ENCODE data around the gene HSPB9.

The HSPB9 gene

GRCh38 chr17:42125565-42125964 is 3.0 kb downstream of the HSPB9 start:
- TF ChIP-seq, protein P1, sequence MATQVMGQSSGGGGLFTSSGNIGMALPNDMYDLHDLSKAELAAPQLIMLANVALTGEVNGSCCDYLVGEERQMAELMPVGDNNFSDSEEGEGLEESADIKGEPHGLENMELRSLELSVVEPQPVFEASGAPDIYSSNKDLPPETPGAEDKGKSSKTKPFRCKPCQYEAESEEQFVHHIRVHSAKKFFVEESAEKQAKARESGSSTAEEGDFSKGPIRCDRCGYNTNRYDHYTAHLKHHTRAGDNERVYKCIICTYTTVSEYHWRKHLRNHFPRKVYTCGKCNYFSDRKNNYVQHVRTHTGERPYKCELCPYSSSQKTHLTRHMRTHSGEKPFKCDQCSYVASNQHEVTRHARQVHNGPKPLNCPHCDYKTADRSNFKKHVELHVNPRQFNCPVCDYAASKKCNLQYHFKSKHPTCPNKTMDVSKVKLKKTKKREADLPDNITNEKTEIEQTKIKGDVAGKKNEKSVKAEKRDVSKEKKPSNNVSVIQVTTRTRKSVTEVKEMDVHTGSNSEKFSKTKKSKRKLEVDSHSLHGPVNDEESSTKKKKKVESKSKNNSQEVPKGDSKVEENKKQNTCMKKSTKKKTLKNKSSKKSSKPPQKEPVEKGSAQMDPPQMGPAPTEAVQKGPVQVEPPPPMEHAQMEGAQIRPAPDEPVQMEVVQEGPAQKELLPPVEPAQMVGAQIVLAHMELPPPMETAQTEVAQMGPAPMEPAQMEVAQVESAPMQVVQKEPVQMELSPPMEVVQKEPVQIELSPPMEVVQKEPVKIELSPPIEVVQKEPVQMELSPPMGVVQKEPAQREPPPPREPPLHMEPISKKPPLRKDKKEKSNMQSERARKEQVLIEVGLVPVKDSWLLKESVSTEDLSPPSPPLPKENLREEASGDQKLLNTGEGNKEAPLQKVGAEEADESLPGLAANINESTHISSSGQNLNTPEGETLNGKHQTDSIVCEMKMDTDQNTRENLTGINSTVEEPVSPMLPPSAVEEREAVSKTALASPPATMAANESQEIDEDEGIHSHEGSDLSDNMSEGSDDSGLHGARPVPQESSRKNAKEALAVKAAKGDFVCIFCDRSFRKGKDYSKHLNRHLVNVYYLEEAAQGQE (IDR thresholded peaks at IDR 0.05; ENCODE audit: low read depth): no peak
- TF ChIP-seq, protein P2, sequence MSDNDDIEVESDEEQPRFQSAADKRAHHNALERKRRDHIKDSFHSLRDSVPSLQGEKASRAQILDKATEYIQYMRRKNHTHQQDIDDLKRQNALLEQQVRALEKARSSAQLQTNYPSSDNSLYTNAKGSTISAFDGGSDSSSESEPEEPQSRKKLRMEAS (IDR thresholded peaks at IDR 0.05): no peak
- TF ChIP-seq EP300 (IDR thresholded peaks at IDR 0.05; ENCODE audit: borderline replicate concordance) (no peak), YY1 (IDR thresholded peaks at IDR 0.05; ENCODE audit: low read depth) (no peak), FOXM1 (IDR thresholded peaks at IDR 0.05; ENCODE audit: borderline replicate concordance, low read depth) (no peak), NFIC (IDR thresholded peaks at IDR 0.05) (no peak), CREB1 (IDR thresholded peaks at IDR 0.05; ENCODE audit: low read depth) (no peak), ZBTB7A (IDR thresholded peaks at IDR 0.05; ENCODE audit: low read depth) (no peak), TCF12 (IDR thresholded peaks at IDR 0.05; ENCODE audit: low read depth) (no peak), EGR1 (IDR thresholded peaks at IDR 0.05) (no peak), TAF1 (IDR thresholded peaks at IDR 0.05; ENCODE audit: low read depth) (no peak), TEAD4 (IDR thresholded peaks at IDR 0.05) (no peak), CEBPB (IDR thresholded peaks at IDR 0.05) (no peak), RAD21 (IDR thresholded peaks at IDR 0.05; ENCODE audit: low read depth) (no peak)
- TF ChIP-seq, protein P3, sequence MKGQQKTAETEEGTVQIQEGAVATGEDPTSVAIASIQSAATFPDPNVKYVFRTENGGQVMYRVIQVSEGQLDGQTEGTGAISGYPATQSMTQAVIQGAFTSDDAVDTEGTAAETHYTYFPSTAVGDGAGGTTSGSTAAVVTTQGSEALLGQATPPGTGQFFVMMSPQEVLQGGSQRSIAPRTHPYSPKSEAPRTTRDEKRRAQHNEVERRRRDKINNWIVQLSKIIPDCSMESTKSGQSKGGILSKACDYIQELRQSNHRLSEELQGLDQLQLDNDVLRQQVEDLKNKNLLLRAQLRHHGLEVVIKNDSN (IDR thresholded peaks at IDR 0.05): no peak

DNA sequence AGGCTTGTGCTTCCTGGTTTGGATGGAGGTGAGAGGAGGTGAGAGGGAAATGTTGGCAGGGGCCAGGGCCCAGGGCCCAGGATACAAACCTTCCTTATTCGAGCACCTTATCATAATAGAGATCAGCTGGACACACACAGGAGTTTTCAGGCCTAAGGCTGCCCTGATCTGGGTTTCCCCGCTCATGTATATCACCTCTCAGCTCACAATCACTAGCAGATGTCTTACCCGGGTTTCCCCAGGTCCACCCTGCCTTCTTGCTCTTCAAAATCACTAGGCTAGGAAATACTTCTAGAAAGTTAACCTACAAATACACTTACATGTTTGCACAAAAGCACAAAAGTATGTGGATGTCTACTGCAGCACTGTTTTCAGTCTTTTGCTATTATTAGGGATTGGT is 4.2 kb downstream of the HSPB9 start:
- TF ChIP-seq CEBPB (IDR thresholded peaks at IDR 0.05) (no peak), TCF12 (IDR thresholded peaks at IDR 0.05; ENCODE audit: low read depth) (no peak), EP300 (IDR thresholded peaks at IDR 0.05; ENCODE audit: borderline replicate concordance) (no peak), TEAD4 (IDR thresholded peaks at IDR 0.05) (no peak), TAF1 (IDR thresholded peaks at IDR 0.05; ENCODE audit: low read depth) (no peak), EGR1 (IDR thresholded peaks at IDR 0.05) (no peak), CREB1 (IDR thresholded peaks at IDR 0.05; ENCODE audit: low read depth) (no peak), NFIC (IDR thresholded peaks at IDR 0.05) (no peak), ZBTB7A (IDR thresholded peaks at IDR 0.05; ENCODE audit: low read depth) (no peak), RAD21 (IDR thresholded peaks at IDR 0.05; ENCODE audit: low read depth) (no peak), FOXM1 (IDR thresholded peaks at IDR 0.05; ENCODE audit: borderline replicate concordance, low read depth) (no peak), YY1 (IDR thresholded peaks at IDR 0.05; ENCODE audit: low read depth) (no peak)
- TF ChIP-seq, protein P1 (IDR thresholded peaks at IDR 0.05; ENCODE audit: low read depth): no peak
- TF ChIP-seq, protein P3 (IDR thresholded peaks at IDR 0.05): no peak
- TF ChIP-seq, protein P2 (IDR thresholded peaks at IDR 0.05): no peak

DNA sequence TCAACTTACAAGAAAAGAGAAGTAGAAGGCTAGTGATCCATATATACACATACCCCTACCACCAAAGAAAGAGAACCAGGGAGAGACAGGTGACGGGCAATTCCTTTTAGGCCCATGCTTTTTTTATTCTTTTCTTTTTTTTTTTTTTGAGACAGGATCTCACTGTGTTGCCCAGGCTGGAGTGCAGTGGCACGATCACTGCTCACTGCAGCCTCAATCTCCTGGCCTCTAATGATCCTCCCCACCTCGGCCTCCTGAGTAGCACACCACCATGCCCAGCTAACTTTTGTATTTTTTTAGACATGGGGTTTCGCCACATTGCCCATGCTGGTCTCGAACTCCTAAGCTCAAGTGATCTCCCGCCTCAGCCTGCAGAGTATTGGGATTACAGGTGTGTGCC is 4.8 kb downstream of the HSPB9 start:
- TF ChIP-seq CREB1 (IDR thresholded peaks at IDR 0.05; ENCODE audit: low read depth): no peak
- TF ChIP-seq, protein P3 (IDR thresholded peaks at IDR 0.05): no peak
- no peak for TF ChIP-seq EGR1 (IDR thresholded peaks at IDR 0.05)
- TF ChIP-seq, protein P1 (IDR thresholded peaks at IDR 0.05; ENCODE audit: low read depth): no peak
- no peak for TF ChIP-seq FOXM1 (IDR thresholded peaks at IDR 0.05; ENCODE audit: borderline replicate concordance, low read depth)

DNA sequence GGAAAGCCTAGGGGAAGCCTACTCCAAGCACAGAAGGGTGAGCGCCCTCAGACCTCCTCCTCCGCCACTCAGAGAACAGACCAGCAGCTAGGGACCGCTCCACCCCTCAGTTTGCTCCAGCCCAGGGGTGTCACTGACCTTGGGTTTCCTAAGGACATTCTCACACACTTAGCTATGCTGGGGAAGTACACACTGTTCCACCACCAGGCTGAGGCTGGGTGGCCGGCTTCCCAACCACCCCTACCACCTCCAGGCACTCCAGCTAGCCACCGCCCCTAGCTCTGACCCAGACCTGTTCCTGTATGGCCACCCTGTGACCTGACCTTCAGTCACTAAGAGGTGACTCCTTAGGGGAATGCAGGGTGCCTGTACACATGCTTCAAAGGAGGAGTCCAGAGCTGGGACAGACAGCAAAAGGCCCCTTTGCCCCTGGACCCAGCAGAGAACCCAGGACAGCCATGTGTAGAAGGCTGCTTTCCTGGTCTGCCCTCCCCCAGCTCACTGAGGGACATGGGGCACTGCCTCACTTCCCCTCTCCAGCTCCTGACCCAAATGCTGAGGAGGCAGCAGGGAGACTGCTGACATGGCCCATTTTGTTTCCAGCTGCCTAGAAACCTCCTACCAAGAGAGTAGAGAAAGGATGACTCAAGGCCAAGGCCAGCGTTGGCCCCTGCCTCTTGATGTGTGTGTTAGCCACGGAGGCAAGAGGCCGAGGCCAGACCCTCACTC is 6.7 kb downstream of the HSPB9 start:
- TF ChIP-seq EP300 (IDR thresholded peaks at IDR 0.05; ENCODE audit: borderline replicate concordance): no peak
- no peak for TF ChIP-seq TAF1 (IDR thresholded peaks at IDR 0.05; ENCODE audit: low read depth)
- no peak for TF ChIP-seq TEAD4 (IDR thresholded peaks at IDR 0.05)
- TF ChIP-seq EGR1 (IDR thresholded peaks at IDR 0.05): no peak
- no peak for TF ChIP-seq CREB1 (IDR thresholded peaks at IDR 0.05; ENCODE audit: low read depth)
- TF ChIP-seq, protein P3 (IDR thresholded peaks at IDR 0.05): no peak
- no peak for TF ChIP-seq NFIC (IDR thresholded peaks at IDR 0.05)
- no peak for TF ChIP-seq FOXM1 (IDR thresholded peaks at IDR 0.05; ENCODE audit: borderline replicate concordance, low read depth)
- TF ChIP-seq RAD21 (IDR thresholded peaks at IDR 0.05; ENCODE audit: low read depth): no peak

Data from Ishikawa (cell line).